Thoracic aorta (tissue), 2 donors: ENCODE results near the gene HOXC12. TPM values are rescaled to one million over a fixed set of nuclear protein-coding genes. Genes with fewer than 3 reads are reported as not detected.

Experiments used
- ATAC-seq: fragments of 150-250 bp; one replicate; pipeline ENCODE4 v1.8.0; 2017; ENCODE audit warnings: low read depth; ENCODE audit not compliant: insufficient number of reproducible peaks, low FRiP score
- DNase-seq: peaks from one replicate; pipeline ENCODE4 v3.0.0-alpha.2; 2020; ENCODE audit warnings: low spot score
- H3K27ac ChIP-seq, 2 donors: fragments of 200-600 bp; sonication (generic); 1 replicate in 1 of 2; 2 replicates in 1 of 2; pipeline ENCODE4 v1.5.1; 2016; ENCODE audit warnings: mild to moderate bottlenecking in 2 of 2, moderate library complexity in 2 of 2
- H3K27me3 ChIP-seq: fragments of 200-600 bp; sonication (generic); replicated peaks from 2 replicates; pipeline ENCODE4 v1.6.0; 2016; ENCODE audit warnings: mild to moderate bottlenecking; ENCODE audit not compliant: insufficient read depth
- H3K36me3 ChIP-seq: fragments of 200-600 bp; sonication (generic); one replicate; pipeline ENCODE4 v1.5.1; 2016
- H3K4me1 ChIP-seq, 2 donors: fragments of 200-600 bp; sonication (generic); 1 replicate in 1 of 2; 2 replicates in 1 of 2; pipeline versions ENCODE4 v1.5.1 to v1.6.0; 2016; ENCODE audit warnings: low read depth in 2 of 2, mild to moderate bottlenecking in 1 of 2; ENCODE audit not compliant: control insufficient read depth in 1 of 2
- H3K4me3 ChIP-seq: fragments of 200-600 bp; sonication (generic); 2 replicates; pipeline ENCODE4 v1.5.1; 2016; ENCODE audit warnings: mild to moderate bottlenecking
- H3K9me3 ChIP-seq: fragments of 200-600 bp; sonication (generic); 2 replicates; pipeline ENCODE4 v1.5.1; 2016
- CTCF ChIP-seq: fragments of 200-600 bp; sonication (generic); IDR thresholded peaks from one replicate; pipeline ENCODE4 v1.5.1; 2019; ENCODE audit warnings: antibody characterized with exemption
- total RNA-seq, 2 donors: library from RNA; depleted of rRNA; stranded (reverse); fragments of >200 nt; gene quantifications; one replicate each; pipeline versions ENCODE4 v1.1.0 to v1.2.3, GENCODE V29; 2016

The HOXC12 gene
- total RNA-seq, 2 donors from 2014 or later = not detected

DNA sequence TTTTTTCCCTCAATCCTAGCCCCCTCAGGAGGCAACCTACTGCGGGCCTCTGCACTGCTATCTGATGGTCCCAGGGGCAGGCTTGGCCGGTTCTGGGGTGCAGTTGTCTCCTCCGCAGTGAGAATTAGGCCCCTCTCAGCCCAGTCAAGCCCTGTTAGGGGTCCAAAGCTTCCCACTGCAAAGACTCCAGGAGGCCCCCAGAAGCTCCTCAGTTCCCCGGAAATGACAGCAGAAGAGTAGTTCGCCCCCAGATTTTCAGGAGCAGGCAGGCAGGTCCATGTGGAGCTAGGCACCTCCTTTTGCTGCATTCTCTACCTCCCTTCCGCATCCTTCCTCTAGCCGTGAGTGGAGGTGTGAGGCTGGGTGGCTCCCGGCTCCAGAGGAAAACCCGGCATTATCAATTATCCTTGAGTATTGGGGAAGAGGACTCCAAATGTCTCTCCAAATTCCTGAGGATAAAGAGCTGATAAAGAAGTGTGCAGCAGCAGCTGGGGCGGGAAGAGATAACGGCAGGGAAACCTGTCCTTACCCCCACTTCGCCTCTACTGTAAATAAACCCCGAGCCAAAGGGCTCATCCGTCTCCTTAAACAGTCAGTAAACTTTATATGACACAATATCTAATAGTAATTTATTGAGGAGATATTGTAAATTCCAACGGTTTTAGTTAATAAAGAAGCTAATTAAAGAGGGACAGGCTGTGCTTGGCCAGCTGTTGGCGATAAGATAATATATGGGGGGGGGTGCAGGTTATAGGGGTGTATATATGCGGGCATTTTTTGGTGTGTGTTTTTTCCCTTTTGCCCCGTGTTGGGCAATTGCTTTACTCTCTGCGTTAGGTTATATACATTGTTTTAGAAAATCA, 641 bp upstream of the HOXC12 start:
- ATAC-seq (no peak), DNase-seq (no peak)
- H3K36me3 ChIP-seq = no peaks in the 10 kb centered on the region
- H3K27me3 ChIP-seq = peaks cover 44% of the 10 kb centered on the region
- no peak overlapping the region for H3K4me3 ChIP-seq
- H3K4me1 ChIP-seq = peaks cover 0 to 11% of the 10 kb centered on the region in 2 donors
- TF ChIP-seq CTCF = no peak
- peak overlapping the region in 1 of 2 donors; percentile 11 for H3K27ac ChIP-seq
- no peaks in the 10 kb centered on the region for H3K9me3 ChIP-seq

DNA sequence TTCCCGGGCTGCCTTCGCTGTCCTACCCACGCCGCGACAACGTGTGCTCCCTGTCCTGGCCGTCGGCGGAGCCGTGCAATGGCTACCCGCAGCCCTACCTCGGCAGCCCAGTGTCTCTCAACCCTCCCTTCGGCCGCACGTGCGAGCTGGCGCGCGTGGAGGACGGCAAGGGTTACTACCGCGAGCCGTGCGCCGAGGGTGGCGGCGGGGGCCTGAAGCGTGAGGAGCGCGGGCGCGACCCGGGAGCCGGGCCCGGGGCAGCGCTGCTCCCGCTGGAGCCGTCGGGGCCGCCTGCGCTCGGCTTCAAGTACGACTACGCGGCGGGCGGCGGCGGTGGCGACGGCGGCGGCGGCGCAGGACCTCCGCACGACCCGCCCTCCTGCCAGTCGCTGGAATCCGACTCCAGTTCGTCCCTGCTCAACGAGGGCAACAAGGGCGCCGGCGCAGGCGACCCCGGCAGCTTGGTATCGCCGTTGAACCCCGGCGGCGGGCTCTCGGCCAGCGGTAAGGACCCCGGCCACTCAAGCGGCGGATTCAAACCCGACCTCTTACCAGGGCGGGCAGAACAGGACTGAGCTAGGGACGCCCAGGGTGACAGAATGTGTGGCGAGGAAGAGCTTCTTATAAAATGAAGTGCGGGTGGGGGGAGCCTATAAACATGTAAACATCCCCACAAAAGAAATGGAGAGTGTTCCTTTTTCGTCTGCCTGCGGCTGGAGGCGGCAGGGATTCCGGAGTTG, 503 bp downstream of the HOXC12 start:
- no peak for TF ChIP-seq CTCF
- Histone ChIP-seq H3K36me3 (no peaks in the 10 kb centered on the region), H3K9me3 (no peaks in the 10 kb centered on the region), H3K4me1 (peaks cover 0 to 11% of the 10 kb centered on the region in 2 donors), H3K4me3 (no peak overlapping the region), H3K27ac (peak overlapping the region in 1 of 2 donors; percentile 35), H3K27me3 (peaks cover 36% of the 10 kb centered on the region)
- no peak for DNase-seq
- ATAC-seq = no peak

- no peak overlapping the region for H3K4me3 ChIP-seq
These were observed 1.1 kb downstream of the HOXC12 start for GRCh38 chr12:53955776-53956250.

GRCh38 chr12:53956251-53956887, 1.7 kb downstream of the HOXC12 start:
- Histone ChIP-seq H3K4me1 (peaks cover 0 to 11% of the 10 kb centered on the region in 2 donors), H3K4me3 (no peak overlapping the region), H3K27me3 (peaks cover 31% of the 10 kb centered on the region), H3K36me3 (no peaks in the 10 kb centered on the region), H3K9me3 (no peaks in the 10 kb centered on the region), H3K27ac (no peak overlapping the region)
- ATAC-seq (no peak), DNase-seq (no peak)
- TF ChIP-seq CTCF = no peak

More at GRCh38 chr12:53955776-53956250, 1.1 kb downstream of the HOXC12 start:
- peak overlapping the region in 1 of 2 donors; percentile 35 for H3K27ac ChIP-seq
- no peak for ATAC-seq
- H3K9me3 ChIP-seq = no peaks in the 10 kb centered on the region
- peaks cover 36% of the 10 kb centered on the region for H3K27me3 ChIP-seq
- no peaks in the 10 kb centered on the region for H3K36me3 ChIP-seq
- TF ChIP-seq CTCF = no peak
- peaks cover 0 to 11% of the 10 kb centered on the region in 2 donors for H3K4me1 ChIP-seq
- no peak for DNase-seq
